IMR-90 (cell line): Measurements from ENCODE around the gene MOCOS. TPM values are rescaled to one million over a fixed set of nuclear protein-coding genes. Genes with fewer than 3 reads are reported as not detected.

ENCODE experiments used
- ATAC-seq: fragments of 200-7000 bp; cut with Tn5 transposase; 2 replicates; pipeline ENCODE4 v1.9.1; 2020; ENCODE audit warnings: low read depth, mild to moderate bottlenecking, moderate library complexity
- BruUV-seq: library from RNA; stranded (reverse); fragments of 400-500 nt; replicated peaks from 2 replicates; lab custom pipeline; 2021; lab: Mats Ljungman, UMichigan
- CTCF ChIA-PET: fragments of 300-600 bp; formaldehyde crosslinking; extraction: SDS; loops from one replicate; lab custom pipeline; 2021; ENCODE audit warnings: antibody characterized with exemption; lab: Yijun Ruan, JAX
- POLR2A ChIA-PET: fragments of 300-600 bp; sonication (Branson Sonifier 250); formaldehyde crosslinking; loops from one replicate; lab custom pipeline; 2022; ENCODE audit warnings: antibody characterized with exemption; ENCODE audit not compliant: unreplicated experiment; lab: Charles Lee
- DNase-seq: peaks from one replicate; pipeline ENCODE4 v3.0.0; 2013
- H2AFZ ChIP-seq: replicated peaks from 2 replicates; pipeline ENCODE3; 2013; ENCODE audit warnings: low read length, mild to moderate bottlenecking; ENCODE audit not compliant: poor library complexity
- H2AK5ac ChIP-seq: 2 replicates; pipeline ENCODE4 v1.6.1; 2013; ENCODE audit warnings: low read depth, low read length, inconsistent platforms
- H2AK9ac ChIP-seq: replicated peaks from 2 replicates; pipeline ENCODE3; 2013; ENCODE audit warnings: mild to moderate bottlenecking, low read depth, low read length, moderate library complexity; ENCODE audit not compliant: poor library complexity
- H2BK120ac ChIP-seq: 2 replicates; pipeline ENCODE4 v1.6.1; 2013; ENCODE audit warnings: low read depth, low read length, inconsistent platforms
- H2BK15ac ChIP-seq: 3 replicates; pipeline ENCODE4 v1.6.1; 2013; ENCODE audit warnings: low read depth, low read length, inconsistent platforms
- H2BK20ac ChIP-seq: 2 replicates; pipeline ENCODE4 v1.6.1; 2013; ENCODE audit warnings: low read depth, mild to moderate bottlenecking, inconsistent platforms, low read length, moderate library complexity
- H2BK5ac ChIP-seq: 2 replicates; pipeline ENCODE4 v1.6.1; 2013; ENCODE audit warnings: mild to moderate bottlenecking, low read depth, low read length, inconsistent platforms; ENCODE audit not compliant: poor library complexity, severe bottlenecking
- H3K14ac ChIP-seq: replicated peaks from 2 replicates; pipeline ENCODE4 v1.6.1; 2013; ENCODE audit warnings: low read depth, low read length, inconsistent platforms
- H3K18ac ChIP-seq: 2 replicates; pipeline ENCODE4 v1.6.1; 2013; ENCODE audit warnings: low read depth, low read length, control low read depth
- H3K23ac ChIP-seq: 2 replicates; pipeline ENCODE4 v1.6.1; 2013; ENCODE audit warnings: low read depth, low read length, inconsistent platforms
- H3K27ac ChIP-seq: 2 replicates; pipeline ENCODE4 v1.5.1; 2013; ENCODE audit warnings: mild to moderate bottlenecking, control low read depth, low read length; ENCODE audit not compliant: insufficient read depth
- H3K27me3 ChIP-seq: 2 replicates; pipeline ENCODE4 v1.6.1; 2013; ENCODE audit warnings: low read length; ENCODE audit not compliant: control insufficient read depth, insufficient read depth
- H3K36me3 ChIP-seq: 2 replicates; pipeline ENCODE4 v1.6.1; 2013; ENCODE audit warnings: low read length, mixed read lengths; ENCODE audit not compliant: control insufficient read depth, insufficient read depth
- H3K4ac ChIP-seq: 2 replicates; pipeline ENCODE4 v1.6.1; 2013; ENCODE audit warnings: low read depth, low read length, inconsistent platforms
- H3K4me1 ChIP-seq: 2 replicates; pipeline ENCODE4 v1.6.1; 2013; ENCODE audit warnings: low read length, mixed read lengths; ENCODE audit not compliant: control insufficient read depth, insufficient read depth
- H3K4me2 ChIP-seq: 2 replicates; pipeline ENCODE4 v1.6.1; 2013; ENCODE audit warnings: low read depth, mild to moderate bottlenecking, control low read depth, low read length, moderate library complexity
- H3K4me3 ChIP-seq: 2 replicates; pipeline ENCODE4 v1.5.1; 2013; ENCODE audit warnings: low read depth, mild to moderate bottlenecking, control low read depth, low read length, moderate library complexity; ENCODE audit not compliant: insufficient read depth
- H3K56ac ChIP-seq: 2 replicates; pipeline ENCODE4 v1.6.1; 2013; ENCODE audit warnings: low read length, inconsistent platforms; ENCODE audit not compliant: insufficient read depth; ENCODE audit errors: extremely low read depth
- H3K79me1 ChIP-seq, 2 experiments: 2 replicates each; pipeline ENCODE4 v1.6.1; 2013; ENCODE audit warnings: low read length in 2 of 2, inconsistent platforms in 1 of 2, low read depth in 1 of 2
- H3K9ac ChIP-seq: 2 replicates; pipeline ENCODE4 v1.6.1; 2013; ENCODE audit warnings: low read depth, low read length, control low read depth
- H3K9me1 ChIP-seq: 2 replicates; pipeline ENCODE4 v1.6.1; 2013; ENCODE audit warnings: low read length, inconsistent platforms; ENCODE audit not compliant: insufficient read depth
- H3K9me3 ChIP-seq: 2 replicates; pipeline ENCODE4 v1.6.1; 2013; ENCODE audit warnings: low read length; ENCODE audit not compliant: control insufficient read depth, insufficient read depth
- H4K20me1 ChIP-seq: 2 replicates; pipeline ENCODE4 v1.6.1; 2013; ENCODE audit warnings: low read length, inconsistent platforms; ENCODE audit not compliant: insufficient read depth
- H4K5ac ChIP-seq: 2 replicates; pipeline ENCODE4 v1.6.1; 2013; ENCODE audit warnings: mild to moderate bottlenecking, low read depth, low read length, control low read depth
- H4K8ac ChIP-seq, 2 experiments: 2 replicates each; pipeline ENCODE4 v1.6.1; 2013; ENCODE audit warnings: low read depth in 2 of 2, low read length in 2 of 2, control low read depth in 1 of 2, inconsistent platforms in 1 of 2
- H4K91ac ChIP-seq: 2 replicates; pipeline ENCODE4 v1.6.1; 2013; ENCODE audit warnings: low read depth, low read length, inconsistent platforms; ENCODE audit not compliant: insufficient read depth
- BHLHE40 ChIP-seq: fragments of 150-350 bp; IDR thresholded peaks from 2 replicates; pipeline ENCODE4 v1.6.1; 2016; ENCODE audit warnings: mild to moderate bottlenecking, low read depth, low read length
- CEBPB ChIP-seq: IDR thresholded peaks from 2 replicates; pipeline ENCODE4 v1.6.1; 2012; ENCODE audit warnings: low read depth, low read length, improper control_type of control experiment
- CHD1 ChIP-seq: IDR thresholded peaks from 2 replicates; pipeline ENCODE4 v1.6.1; 2012; ENCODE audit warnings: low read depth, low read length, improper control_type of control experiment
- ELK1 ChIP-seq: fragments of 150-350 bp; IDR thresholded peaks from 2 replicates; pipeline ENCODE4 v1.6.1; 2016; ENCODE audit warnings: low read depth, mild to moderate bottlenecking, low read length, moderate library complexity, borderline replicate concordance
- FOS ChIP-seq: fragments of 150-350 bp; IDR thresholded peaks from 2 replicates; pipeline ENCODE4 v1.6.1; 2016; ENCODE audit warnings: low read depth, low read length
- MAFK ChIP-seq: IDR thresholded peaks from 2 replicates; pipeline ENCODE4 v1.6.1; 2012; ENCODE audit warnings: low read depth, low read length, improper control_type of control experiment
- MAZ ChIP-seq: IDR thresholded peaks from 2 replicates; pipeline ENCODE4 v1.6.1; 2012; ENCODE audit warnings: low read depth, mild to moderate bottlenecking, low read length, improper control_type of control experiment, moderate library complexity, borderline replicate concordance
- MXI1 ChIP-seq: IDR thresholded peaks from 2 replicates; pipeline ENCODE4 v1.6.1; 2012; ENCODE audit warnings: low read depth, mild to moderate bottlenecking, low read length, moderate library complexity, borderline replicate concordance
- NFE2L2 ChIP-seq: fragments of 150-350 bp; IDR thresholded peaks from 2 replicates; pipeline ENCODE4 v1.6.1; 2016; ENCODE audit warnings: low read depth, mild to moderate bottlenecking, low read length
- POLR2A ChIP-seq: IDR thresholded peaks from 2 replicates; pipeline ENCODE4 v1.6.1; 2012; ENCODE audit warnings: mild to moderate bottlenecking, low read depth, low read length
- RAD21 ChIP-seq: IDR thresholded peaks from 2 replicates; pipeline ENCODE4 v1.6.1; 2012; ENCODE audit warnings: low read length, improper control_type of control experiment
- RCOR1 ChIP-seq: IDR thresholded peaks from 2 replicates; pipeline ENCODE4 v1.6.1; 2012; ENCODE audit warnings: mild to moderate bottlenecking, low read length, improper control_type of control experiment; ENCODE audit not compliant: insufficient replicate concordance
- RFX5 ChIP-seq: IDR thresholded peaks from 2 replicates; pipeline ENCODE4 v1.8.0; 2012; ENCODE audit warnings: low read depth, mild to moderate bottlenecking, low read length, moderate library complexity
- SMC3 ChIP-seq: fragments of 150-350 bp; IDR thresholded peaks from 2 replicates; pipeline ENCODE4 v1.6.1; 2016; ENCODE audit warnings: low read depth, mild to moderate bottlenecking, antibody characterized with exemption, low read length, moderate library complexity
- WGBS, 2 experiments: methylation state at CpG; one replicate each; pipeline versions ENCODE4 v1.1.5 to v1.1.7; 2013; ENCODE audit warnings: missing lambda C conversion rate in 2 of 2; ENCODE audit not compliant: insufficient read length in 1 of 2; ENCODE audit errors: extremely low coverage in 2 of 2; 5-methylcytosine and 5-hydroxymethylcytosine counted together
- dilution Hi-C: fragments of 300-500 bp; cut with HindIII; formaldehyde crosslinking; loops from one replicate; pipeline ENCODE4 v1.14.3; 2018; ENCODE audit warnings: low sequenced_read_pairs; ENCODE audit not compliant: unreplicated experiment
- in situ Hi-C: fragments of 300-500 bp; cut with MboI; formaldehyde crosslinking; loops from 3 replicates; pipeline ENCODE4 v1.14.3; 2019; ENCODE audit warnings: low sequenced_read_pairs, inconsistent platforms, mixed read lengths
- intact Hi-C: fragments of 100-400 bp; cut with micrococcal nuclease; formaldehyde crosslinking; loops from 2 replicates; pipeline ENCODE4 v1.10.0; 2022
- polyA plus RNA-seq, 3 experiments: library from polyadenylated mRNA; depleted of rRNA; stranded (reverse); fragments of >200 nt; gene quantifications; 2 replicates each; pipeline ENCODE4 v1.2.3, GENCODE V29; 2012; ENCODE audit warnings: low replicate concordance in 1 of 3
- total RNA-seq: library from RNA; depleted of rRNA; stranded (reverse); fragments of >200 nt; gene quantifications from 2 replicates; pipeline ENCODE4 v1.2.3, GENCODE V29; 2012
- TF ChIP-seq, protein P1 (sequence below): fragments of 150-350 bp; IDR thresholded peaks from 2 replicates; pipeline ENCODE4 v1.6.1; 2017; ENCODE audit warnings: mild to moderate bottlenecking, antibody characterized with exemption, low read length, low read depth
- TF ChIP-seq, protein P2 (sequence below): conservative IDR thresholded peaks from 2 replicates; pipeline ENCODE4 v1.5.1; 2012; ENCODE audit warnings: mild to moderate bottlenecking, low read depth, low read length, improper control_type of control experiment

Gene MOCOS
- total and polyA plus RNA-seq, 2 of the 4 experiments (the other 2 are of a cell fraction) = 1.1 to 2.2 TPM

DNA sequence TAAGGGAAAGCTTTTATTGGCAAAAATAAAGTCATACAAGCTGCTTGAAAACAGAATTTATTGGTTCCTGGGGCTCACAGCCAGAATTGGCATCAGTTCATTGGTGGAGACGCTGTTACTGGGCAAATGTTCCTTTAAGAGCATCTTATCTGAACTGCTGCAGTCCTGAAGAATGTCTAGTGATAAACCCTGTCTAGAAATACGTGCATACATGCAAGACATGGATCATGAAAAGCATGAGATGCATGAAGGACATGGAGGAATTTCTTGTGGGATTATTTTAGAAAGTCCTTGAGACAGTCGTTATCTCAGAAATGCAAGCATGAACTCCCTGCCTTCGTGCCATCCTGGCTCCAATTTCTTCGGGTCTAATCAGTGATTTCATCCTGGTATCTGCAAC lies 77.7 kb downstream of the MOCOS start:
- Histone ChIP-seq H3K79me1 (no peaks in the 10 kb centered on the region), H2AFZ (no peak overlapping the region), H2AK5ac (no peak overlapping the region), H2BK20ac (no peak overlapping the region), H2AK9ac (no peak overlapping the region), H3K9me3 (no peaks in the 10 kb centered on the region), H3K14ac (no peak overlapping the region), H3K36me3 (peaks cover 10% of the 10 kb centered on the region; the same call in 1 of the 2 replicates), H4K5ac (no peak overlapping the region), H3K27ac (no peak overlapping the region), H4K20me1 (no peaks in the 10 kb centered on the region), H3K18ac (no peak overlapping the region), H4K91ac (no peak overlapping the region), H3K9ac (no peak overlapping the region), H3K4ac (no peak overlapping the region), H3K23ac (no peak overlapping the region), H2BK15ac (no peak overlapping the region), H2BK120ac (no peak overlapping the region), H4K8ac (no peak overlapping the region), H3K4me3 (no peak overlapping the region), H3K27me3 (no peaks in the 10 kb centered on the region), H3K56ac (no peak overlapping the region), H2BK5ac (no peak overlapping the region), H3K4me1 (no peaks in the 10 kb centered on the region), H3K4me2 (no peak overlapping the region), H3K9me1 (peaks cover 5% of the 10 kb centered on the region; the same call in 1 of the 2 replicates)
- TF ChIP-seq RCOR1 (no peak), POLR2A (no peak), MXI1 (no peak), FOS (no peak), NFE2L2 (no peak), CEBPB (no peak), CHD1 (no peak), ELK1 (no peak), MAFK (no peak), BHLHE40 (no peak), SMC3 (no peak), RAD21 (no peak), MAZ (no peak), RFX5 (no peak)
- TF ChIP-seq, protein P1, sequence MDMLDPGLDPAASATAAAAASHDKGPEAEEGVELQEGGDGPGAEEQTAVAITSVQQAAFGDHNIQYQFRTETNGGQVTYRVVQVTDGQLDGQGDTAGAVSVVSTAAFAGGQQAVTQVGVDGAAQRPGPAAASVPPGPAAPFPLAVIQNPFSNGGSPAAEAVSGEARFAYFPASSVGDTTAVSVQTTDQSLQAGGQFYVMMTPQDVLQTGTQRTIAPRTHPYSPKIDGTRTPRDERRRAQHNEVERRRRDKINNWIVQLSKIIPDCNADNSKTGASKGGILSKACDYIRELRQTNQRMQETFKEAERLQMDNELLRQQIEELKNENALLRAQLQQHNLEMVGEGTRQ = no peak
- TF ChIP-seq, protein P2, sequence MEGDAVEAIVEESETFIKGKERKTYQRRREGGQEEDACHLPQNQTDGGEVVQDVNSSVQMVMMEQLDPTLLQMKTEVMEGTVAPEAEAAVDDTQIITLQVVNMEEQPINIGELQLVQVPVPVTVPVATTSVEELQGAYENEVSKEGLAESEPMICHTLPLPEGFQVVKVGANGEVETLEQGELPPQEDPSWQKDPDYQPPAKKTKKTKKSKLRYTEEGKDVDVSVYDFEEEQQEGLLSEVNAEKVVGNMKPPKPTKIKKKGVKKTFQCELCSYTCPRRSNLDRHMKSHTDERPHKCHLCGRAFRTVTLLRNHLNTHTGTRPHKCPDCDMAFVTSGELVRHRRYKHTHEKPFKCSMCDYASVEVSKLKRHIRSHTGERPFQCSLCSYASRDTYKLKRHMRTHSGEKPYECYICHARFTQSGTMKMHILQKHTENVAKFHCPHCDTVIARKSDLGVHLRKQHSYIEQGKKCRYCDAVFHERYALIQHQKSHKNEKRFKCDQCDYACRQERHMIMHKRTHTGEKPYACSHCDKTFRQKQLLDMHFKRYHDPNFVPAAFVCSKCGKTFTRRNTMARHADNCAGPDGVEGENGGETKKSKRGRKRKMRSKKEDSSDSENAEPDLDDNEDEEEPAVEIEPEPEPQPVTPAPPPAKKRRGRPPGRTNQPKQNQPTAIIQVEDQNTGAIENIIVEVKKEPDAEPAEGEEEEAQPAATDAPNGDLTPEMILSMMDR = no peak
- dilution Hi-C loops (no loop called here), intact Hi-C loops (no loop called here), in situ Hi-C loops (no loop called here)
- ChIA-PET POLR2A (no interaction called here), CTCF (interaction anchor here (0.7 kb wide), 1 partner anchor 137 kb away, joined by 4 read pairs; no protein-coding TSS in a partner anchor)
- ATAC-seq (no peak), DNase-seq (no peak)
- WGBS, 2 experiments = no CpG with 5 or more reads among the region's 5 CpGs
- BruUV-seq = no TSS peak
